Testis (tissue), 3 donors: ENCODE measurements around the gene CASP3. TPM values are rescaled to one million over a fixed set of nuclear protein-coding genes. Genes with fewer than 3 reads are reported as not detected.
"Not testable (repeated sequence)": the region's sequence is repeated elsewhere in the genome, so short reads cannot be mapped to it uniquely, and the experiment has no call there.

Experiments used
- DNase-seq: peaks from one replicate; pipeline ENCODE4 v3.0.0-alpha.2; 2019
- H3K27ac ChIP-seq, 2 donors: fragments of 200-600 bp; sonication (generic); one replicate each; pipeline ENCODE4 v1.5.1; 2019
- H3K27me3 ChIP-seq: fragments of 200-600 bp; sonication (generic); one replicate; pipeline ENCODE4 v1.5.1; 2019
- H3K36me3 ChIP-seq: fragments of 200-600 bp; sonication (generic); one replicate; pipeline ENCODE4 v1.5.1; 2017; ENCODE audit warnings: low read depth; ENCODE audit errors: missing control alignments
- H3K4me1 ChIP-seq: fragments of 200-600 bp; sonication (generic); one replicate; pipeline ENCODE4 v1.5.1; 2019
- H3K4me3 ChIP-seq, 2 donors: fragments of 200-600 bp; sonication (generic); one replicate each; pipeline ENCODE4 v1.5.1; 2017 to 2019
- H3K9me3 ChIP-seq: fragments of 200-600 bp; sonication (generic); one replicate; pipeline ENCODE4 v1.5.1; 2017
- CTCF ChIP-seq, 3 experiments: fragments of 450-650 bp in 2 of 3; fragments of 200-600 bp in 1 of 3; sonication (generic) in 1 of 3; IDR thresholded peaks; one replicate each; pipeline ENCODE4 v1.5.1; 2016 to 2019; ENCODE audit warnings: antibody characterized with exemption in 3 of 3, mild to moderate bottlenecking in 2 of 3, moderate library complexity in 1 of 3
- POLR2A ChIP-seq: fragments of 450-650 bp; IDR thresholded peaks from one replicate; pipeline ENCODE4 v1.6.1; 2017; ENCODE audit warnings: antibody characterized with exemption, mild to moderate bottlenecking, moderate library complexity
- WGBS, 2 donors: methylation state at CpG; one replicate each; pipeline ENCODE4 v1.1.5; 2018; 5-methylcytosine and 5-hydroxymethylcytosine counted together
- intact Hi-C: fragments of 100-400 bp; cut with DNase I; formaldehyde crosslinking; loops from one replicate; pipeline ENCODE4 v1.15.1; 2023; ENCODE audit warnings: low total_unique reads
- polyA plus RNA-seq: library from polyadenylated mRNA; stranded (reverse); fragments of 350-450 nt; fragmentation: Illumina TruSeq; extraction: RNeasy Lipid Tissue Mini Kit (QIAGEN cat#74804); gene quantifications from one replicate; pipeline ENCODE4 v1.2.3, GENCODE V29; 2014; ENCODE audit warnings: low read depth, low replicate concordance; ENCODE audit not compliant: insufficient read depth
- total RNA-seq, 2 donors: library from RNA; depleted of rRNA; stranded (reverse); fragments of >200 nt; gene quantifications; one replicate each; pipeline ENCODE4 v1.2.3, GENCODE V29; 2016

Gene CASP3
- total and polyA plus RNA-seq, 3 donors from 2014 or later = 12.0 to 20.2 (median 12.3) TPM

- 73 to 88% methylated on average over 3 of the region's 3 CpGs for WGBS, 2 donors
- no peak overlapping the region for H3K27ac ChIP-seq
- no peaks in the 10 kb centered on the region for H3K36me3 ChIP-seq
- DNase-seq = no peak
- no peaks in the 10 kb centered on the region for H3K9me3 ChIP-seq
- intact Hi-C loops = no loop called here
- no peak overlapping the region for H3K4me3 ChIP-seq
- H3K27me3 ChIP-seq = no peaks in the 10 kb centered on the region
- no peak for TF ChIP-seq CTCF (IDR thresholded peaks at IDR 0.05)
- no peak for TF ChIP-seq POLR2A
- peaks cover 5% of the 10 kb centered on the region for H3K4me1 ChIP-seq
These were observed 13.9 kb downstream of the CASP3 start for GRCh38 chr4:184635381-184635780.

GRCh38 chr4:184632842-184633241 lies 16.4 kb downstream of the CASP3 start:
- Histone ChIP-seq H3K9me3 (no peaks in the 10 kb centered on the region), H3K27me3 (no peaks in the 10 kb centered on the region), H3K27ac (no peak overlapping the region), H3K4me1 (no peaks in the 10 kb centered on the region), H3K4me3 (no peak overlapping the region), H3K36me3 (no peaks in the 10 kb centered on the region)
- DNase-seq = no peak
- whole genome bisulfite sequencing, 2 donors = 82 to 92% methylated on average over 1 of the region's 1 CpG
- TF ChIP-seq CTCF (IDR thresholded peaks at IDR 0.05) (no peak), POLR2A (no peak)
- intact Hi-C loops = no loop called here

GRCh38 chr4:184628103-184628502 lies 21.1 kb downstream of the CASP3 start:
- Histone ChIP-seq H3K4me1 (no peaks in the 10 kb centered on the region), H3K4me3 (no peak overlapping the region), H3K36me3 (no peaks in the 10 kb centered on the region), H3K9me3 (no peaks in the 10 kb centered on the region), H3K27ac (no peak overlapping the region), H3K27me3 (no peaks in the 10 kb centered on the region)
- DNase-seq = no peak
- no peak for TF ChIP-seq POLR2A
- TF ChIP-seq CTCF (IDR thresholded peaks at IDR 0.05) = no peak
- WGBS, 2 donors = 97 to 98% methylated on average over 4 of the region's 4 CpGs
- intact Hi-C loops = no loop called here

GRCh38 chr4:184625783-184626596 lies 23.3 kb downstream of the CASP3 start:
- intact Hi-C loops, H3K27me3 ChIP-seq, H3K4me3 ChIP-seq, H3K4me1 ChIP-seq, H3K27ac ChIP-seq, H3K36me3 ChIP-seq, H3K9me3 ChIP-seq, DNase-seq: not testable (repeated sequence)
- 92 to 93% methylated on average over 11 of the region's 11 CpGs for WGBS, 2 donors

- DNase-seq = no peak
- H3K27me3 ChIP-seq = no peaks in the 10 kb centered on the region
- H3K4me3 ChIP-seq = no peak overlapping the region
- H3K36me3 ChIP-seq = no peaks in the 10 kb centered on the region
- H3K27ac ChIP-seq = no peak overlapping the region
- H3K4me1 ChIP-seq = no peaks in the 10 kb centered on the region
- H3K9me3 ChIP-seq = no peaks in the 10 kb centered on the region
- no peak for TF ChIP-seq CTCF (IDR thresholded peaks at IDR 0.05)
- no peak for TF ChIP-seq POLR2A
- WGBS, 2 donors = 88% methylated on average over 7 of the region's 7 CpGs
- intact Hi-C loops = no loop called here
These were observed 24.2 kb downstream of the CASP3 start for GRCh38 chr4:184624972-184625554.

- DNase-seq, H3K27ac ChIP-seq, intact Hi-C loops, H3K27me3 ChIP-seq, H3K4me1 ChIP-seq, H3K9me3 ChIP-seq, H3K36me3 ChIP-seq, H3K4me3 ChIP-seq: not testable (repeated sequence)
- WGBS, 2 donors = 97 to 98% methylated on average over 3 of the region's 3 CpGs
These were observed 24.7 kb downstream of the CASP3 start for GRCh38 chr4:184624504-184624903.
